GM12865 (cell line): Measurements from ENCODE around the gene CTSZ.
A peak's percentile ranks its signal among the peaks of the same experiment; 100 is the strongest.

Experiments used
- DNase-seq: peaks from one replicate; pipeline ENCODE4 v3.0.0; 2010; ENCODE audit warnings: low read depth
- H3K4me3 ChIP-seq: 2 replicates; pipeline ENCODE4 v1.5.1; 2011; ENCODE audit warnings: mild to moderate bottlenecking, low read depth, low read length, control low read depth
- CTCF ChIP-seq: IDR thresholded peaks from 2 replicates; pipeline ENCODE4 v1.5.1; 2011; ENCODE audit warnings: low read length, control low read depth, low read depth, inconsistent platforms; ENCODE audit not compliant: insufficient read depth; ENCODE audit errors: missing control alignments

CTSZ gene

GRCh38 chr20:59039233-59039632, 32.2 kb upstream of the CTSZ start:
- DNase-seq: no peak
- no peak for TF ChIP-seq CTCF
- no peak overlapping the region for H3K4me3 ChIP-seq

GRCh38 chr20:59037386-59037785, 30.3 kb upstream of the CTSZ start:
- DNase-seq: no peak
- TF ChIP-seq CTCF: no peak
- no peak overlapping the region for H3K4me3 ChIP-seq

- TF ChIP-seq CTCF: no peak
- no peak overlapping the region for H3K4me3 ChIP-seq
- no peak for DNase-seq
Observed at GRCh38 chr20:59035381-59035780, 28.3 kb upstream of the CTSZ start.

- H3K4me3 ChIP-seq: no peak overlapping the region
- DNase-seq: no peak
- no peak for TF ChIP-seq CTCF
Observed at GRCh38 chr20:59033616-59034165, 26.6 kb upstream of the CTSZ start.

GRCh38 chr20:59033093-59033492, 26.0 kb upstream of the CTSZ start:
- H3K4me3 ChIP-seq: peak overlapping the region; percentile 64
- no peak for DNase-seq
- TF ChIP-seq CTCF: no peak

GRCh38 chr20:59032713-59033059, 25.6 kb upstream of the CTSZ start:
- no peak for DNase-seq

More at GRCh38 chr20:59032713-59033059, 25.6 kb upstream of the CTSZ start:
- no peak for TF ChIP-seq CTCF
- peak overlapping the region; percentile 64 for H3K4me3 ChIP-seq
